DOHH2 (cell line): Measurements from ENCODE around the gene BCAP31.

Source experiments
- CTCF ChIP-seq: fragments of 200-600 bp; sonication (generic); IDR thresholded peaks from one replicate; pipeline ENCODE4 v1.5.1; 2014; ENCODE audit warnings: antibody characterized with exemption, mild to moderate bottlenecking, low read depth, low read length; ENCODE audit not compliant: poor library complexity, severe bottlenecking
- EZH2phosphoT487 ChIP-seq: fragments of 200-600 bp; sonication (generic); IDR thresholded peaks from 2 replicates; pipeline ENCODE4 v1.6.1; 2017; ENCODE audit warnings: borderline replicate concordance, mild to moderate bottlenecking, antibody characterized with exemption, low read length, moderate library complexity, mixed read lengths

GRCh38 chrX:153703036-153703370 is 21.2 kb downstream of the BCAP31 start:
- TF ChIP-seq CTCF (no peak), EZH2phosphoT487 (no peak)
